Upper lobe of right lung (tissue), 1 donor: ENCODE data around the gene PTPRN2. TPM values are rescaled to one million over a fixed set of nuclear protein-coding genes. Genes with fewer than 3 reads are reported as not detected.
"Not testable (repeated sequence)": the region's sequence is repeated elsewhere in the genome, so short reads cannot be mapped to it uniquely, and the experiment has no call there.

Experiments
- ATAC-seq: fragments of 200-7000 bp; cut with Tn5 transposase; one replicate; pipeline ENCODE4 v1.9.1; 2020; ENCODE audit warnings: mild to moderate bottlenecking, moderate library complexity
- DNase-seq: peaks from one replicate; pipeline ENCODE4 v3.0.0-alpha.2; 2020
- H3K27ac ChIP-seq: fragments of 200-600 bp; one replicate; pipeline ENCODE4 v1.8.0; 2022
- H3K27me3 ChIP-seq: fragments of 200-600 bp; one replicate; pipeline ENCODE4 v1.8.0; 2022; ENCODE audit warnings: mild to moderate bottlenecking
- H3K36me3 ChIP-seq: fragments of 200-600 bp; one replicate; pipeline ENCODE4 v1.8.0; 2022
- H3K4me1 ChIP-seq: fragments of 200-600 bp; one replicate; pipeline ENCODE4 v1.8.0; 2022
- H3K4me3 ChIP-seq: fragments of 200-600 bp; one replicate; pipeline ENCODE4 v1.8.0; 2022; ENCODE audit warnings: mild to moderate bottlenecking
- H3K9me3 ChIP-seq: fragments of 200-600 bp; one replicate; pipeline ENCODE4 v1.8.0; 2022
- intact Hi-C: fragments of 100-400 bp; cut with DNase I; formaldehyde crosslinking; loops from one replicate; pipeline ENCODE4 v1.11.0; 2022
- total RNA-seq: library from RNA; stranded (reverse); fragmentation: NEBNext Ultra II Directional; extraction: Animal tissue kit (Norgen Biotek cat#: 25700); gene quantifications from one replicate; pipeline ENCODE4 v1.2.1, GENCODE V29; 2021
- TF ChIP-seq, protein P1 (sequence below): fragments of 200-600 bp; IDR thresholded peaks from one replicate; pipeline ENCODE4 v1.8.0; 2022; ENCODE audit warnings: antibody characterized with exemption
- donor health status: DM: no; HTN: yes; CAD: no; lungs with severe emphysema.

The PTPRN2 gene
- total RNA-seq, 1 donor from 2014 or later, result 4.9 TPM

DNA sequence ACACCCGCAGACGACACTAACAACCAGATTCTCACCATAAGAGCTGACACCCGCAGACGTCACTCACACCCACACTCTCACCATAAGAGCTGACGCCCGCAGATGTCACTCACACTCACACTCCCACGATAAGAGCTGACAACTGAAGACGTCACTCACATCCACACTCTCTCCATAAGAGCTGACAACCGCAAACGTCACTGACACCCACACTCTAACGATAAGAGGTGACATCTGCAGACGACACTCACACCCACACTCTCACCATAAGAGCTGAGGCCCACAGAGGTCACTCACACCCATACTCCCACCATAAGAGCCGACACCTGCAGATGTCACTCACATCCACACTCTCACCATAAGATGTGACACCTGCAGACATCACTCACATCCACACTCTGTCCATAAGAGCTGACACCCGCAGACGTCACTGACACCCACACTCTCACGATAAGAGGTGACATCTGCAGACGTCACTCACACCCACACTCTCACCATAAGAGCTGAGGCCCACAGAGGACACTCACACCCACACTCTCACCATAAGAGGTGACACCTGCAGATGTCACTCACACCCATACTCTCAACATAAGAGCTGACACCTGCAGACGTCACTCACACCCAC, 255.7 kb downstream of the PTPRN2 start:
- H3K27me3 ChIP-seq, H3K9me3 ChIP-seq, H3K4me1 ChIP-seq, intact Hi-C loops, H3K36me3 ChIP-seq, H3K27ac ChIP-seq, DNase-seq, ATAC-seq, H3K4me3 ChIP-seq: not testable (repeated sequence)

- Histone ChIP-seq H3K9me3 (no peaks in the 10 kb centered on the region), H3K27ac (no peak overlapping the region), H3K27me3 (peaks cover 8% of the 10 kb centered on the region), H3K4me1 (no peaks in the 10 kb centered on the region), H3K4me3 (no peak overlapping the region), H3K36me3 (no peaks in the 10 kb centered on the region)
- DNase-seq, result no peak
- intact Hi-C loops, result no loop called here
- TF ChIP-seq, protein P1, sequence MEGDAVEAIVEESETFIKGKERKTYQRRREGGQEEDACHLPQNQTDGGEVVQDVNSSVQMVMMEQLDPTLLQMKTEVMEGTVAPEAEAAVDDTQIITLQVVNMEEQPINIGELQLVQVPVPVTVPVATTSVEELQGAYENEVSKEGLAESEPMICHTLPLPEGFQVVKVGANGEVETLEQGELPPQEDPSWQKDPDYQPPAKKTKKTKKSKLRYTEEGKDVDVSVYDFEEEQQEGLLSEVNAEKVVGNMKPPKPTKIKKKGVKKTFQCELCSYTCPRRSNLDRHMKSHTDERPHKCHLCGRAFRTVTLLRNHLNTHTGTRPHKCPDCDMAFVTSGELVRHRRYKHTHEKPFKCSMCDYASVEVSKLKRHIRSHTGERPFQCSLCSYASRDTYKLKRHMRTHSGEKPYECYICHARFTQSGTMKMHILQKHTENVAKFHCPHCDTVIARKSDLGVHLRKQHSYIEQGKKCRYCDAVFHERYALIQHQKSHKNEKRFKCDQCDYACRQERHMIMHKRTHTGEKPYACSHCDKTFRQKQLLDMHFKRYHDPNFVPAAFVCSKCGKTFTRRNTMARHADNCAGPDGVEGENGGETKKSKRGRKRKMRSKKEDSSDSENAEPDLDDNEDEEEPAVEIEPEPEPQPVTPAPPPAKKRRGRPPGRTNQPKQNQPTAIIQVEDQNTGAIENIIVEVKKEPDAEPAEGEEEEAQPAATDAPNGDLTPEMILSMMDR, result no peak
- ATAC-seq, result no peak
Observed at GRCh38 chr7:158329686-158330085, 257.9 kb downstream of the PTPRN2 start.

- Histone ChIP-seq H3K4me1 (no peaks in the 10 kb centered on the region), H3K27ac (no peak overlapping the region), H3K27me3 (peaks cover 9% of the 10 kb centered on the region), H3K36me3 (no peaks in the 10 kb centered on the region), H3K9me3 (no peaks in the 10 kb centered on the region), H3K4me3 (no peak overlapping the region)
- intact Hi-C loops, result no loop called here
- peak; percentile 13 for ATAC-seq
- TF ChIP-seq, protein P1, result no peak
- no peak for DNase-seq
Observed at GRCh38 chr7:158329014-158329610, 258.5 kb downstream of the PTPRN2 start.

DNA sequence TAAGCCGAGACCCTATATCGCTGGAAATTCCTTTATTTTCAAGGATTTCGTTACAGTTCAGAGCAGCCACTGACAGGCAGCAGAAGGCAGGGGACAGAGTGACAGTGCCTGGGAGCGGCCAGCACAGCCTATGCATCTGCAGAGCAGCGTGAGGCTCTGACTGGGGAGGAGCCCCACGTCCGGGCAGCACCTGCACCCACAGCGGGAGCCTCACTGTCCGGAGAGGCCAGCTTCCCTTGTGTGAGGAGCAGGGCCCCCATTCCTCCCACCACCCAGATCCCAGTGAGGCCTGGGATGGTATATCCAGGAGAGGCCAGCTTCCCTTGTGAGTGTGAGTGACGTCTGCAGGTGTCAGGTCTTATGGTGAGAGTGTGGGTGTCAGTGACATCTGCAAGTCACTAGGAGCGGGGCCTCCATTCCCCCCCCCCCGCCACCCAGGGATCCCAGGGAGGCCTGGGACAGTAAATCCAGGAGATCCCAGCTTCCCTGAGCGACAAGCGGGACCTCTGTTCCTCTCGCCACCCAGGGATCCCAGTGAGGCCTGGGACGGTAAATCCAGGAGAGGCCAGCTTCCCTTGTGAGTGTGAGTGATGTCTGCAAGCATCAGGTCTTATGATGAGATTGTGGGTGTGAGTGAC, 259.1 kb downstream of the PTPRN2 start:
- H3K36me3 ChIP-seq, result no peaks in the 10 kb centered on the region
- no peak overlapping the region for H3K27ac ChIP-seq
- TF ChIP-seq, protein P1, result no peak
- H3K4me3 ChIP-seq, result no peak overlapping the region
- H3K9me3 ChIP-seq, result no peaks in the 10 kb centered on the region
- H3K4me1 ChIP-seq, result no peaks in the 10 kb centered on the region
- DNase-seq (no peak), ATAC-seq (no peak)
- intact Hi-C loops, result no loop called here
- peaks cover 9% of the 10 kb centered on the region for H3K27me3 ChIP-seq

DNA sequence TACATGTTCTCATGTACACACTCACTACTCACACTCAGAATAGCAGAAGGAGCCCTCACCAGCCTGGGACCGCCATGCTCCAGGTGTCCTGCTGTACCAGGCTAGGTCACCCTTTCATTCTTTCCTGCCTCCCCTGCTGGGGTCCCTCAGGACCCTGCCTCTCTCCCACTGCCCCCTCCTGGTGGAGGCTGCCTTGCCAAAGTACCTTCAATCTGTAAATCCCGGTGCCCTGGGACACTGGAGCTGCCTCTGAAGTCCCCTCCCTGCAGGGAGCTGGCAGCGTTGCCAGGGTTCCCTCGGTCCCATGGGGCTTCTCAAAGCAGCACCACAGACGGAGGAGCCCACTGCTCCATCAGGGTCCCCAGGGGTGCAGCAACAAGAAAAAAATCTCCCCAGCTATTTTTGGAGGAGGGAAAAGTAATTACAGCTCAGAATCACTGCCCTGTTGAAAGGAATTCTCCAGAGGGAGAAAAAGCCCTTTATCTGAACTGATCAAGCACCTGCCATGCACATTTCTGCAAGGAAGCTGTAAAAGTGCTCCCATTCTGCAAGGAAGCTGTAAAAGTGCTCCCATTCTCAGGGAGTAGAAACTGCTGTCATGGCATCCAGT, 259.9 kb downstream of the PTPRN2 start:
- ATAC-seq (no peak), DNase-seq (no peak)
- Histone ChIP-seq H3K36me3 (no peaks in the 10 kb centered on the region), H3K9me3 (no peaks in the 10 kb centered on the region), H3K27me3 (peaks cover 9% of the 10 kb centered on the region), H3K4me3 (no peak overlapping the region), H3K4me1 (no peaks in the 10 kb centered on the region), H3K27ac (no peak overlapping the region)
- intact Hi-C loops, result no loop called here
- TF ChIP-seq, protein P1, result no peak

GRCh38 chr7:158327012-158327411, 260.6 kb downstream of the PTPRN2 start:
- no peak for ATAC-seq

More at GRCh38 chr7:158327012-158327411, 260.6 kb downstream of the PTPRN2 start:
- DNase-seq, result no peak
- TF ChIP-seq, protein P1, result no peak
- Histone ChIP-seq H3K27ac (no peak overlapping the region), H3K4me3 (no peak overlapping the region), H3K9me3 (no peaks in the 10 kb centered on the region), H3K27me3 (peaks cover 9% of the 10 kb centered on the region), H3K4me1 (no peaks in the 10 kb centered on the region), H3K36me3 (no peaks in the 10 kb centered on the region)
- intact Hi-C loops, result no loop called here
